GM23338 (cell line): ENCODE results near the gene ERC1. TPM values are rescaled to one million over a fixed set of nuclear protein-coding genes. Genes with fewer than 3 reads are reported as not detected.

Source experiments
- ATAC-seq: fragments of 200-7000 bp; cut with Tn5 transposase; 3 replicates; pipeline ENCODE4 v1.9.1; 2020
- DNase-seq: peaks from one replicate; pipeline ENCODE4 v3.0.0-alpha.2; 2015; ENCODE audit warnings: low spot score
- H2AFZ ChIP-seq: fragments of 200-600 bp; sonication (generic); 2 replicates; pipeline ENCODE4 v1.8.0; 2016; ENCODE audit warnings: antibody characterized with exemption, mild to moderate bottlenecking, moderate library complexity
- H3F3A ChIP-seq: fragments of 200-600 bp; sonication (generic); replicated peaks from 2 replicates; pipeline ENCODE4 v1.8.0; 2017; ENCODE audit warnings: antibody characterized with exemption, mixed run types, low read depth
- H3K27ac ChIP-seq: fragments of 200-600 bp; sonication (generic); 2 replicates; pipeline ENCODE4 v1.6.1; 2016; ENCODE audit warnings: low read depth
- H3K27me3 ChIP-seq: fragments of 200-600 bp; sonication (generic); 2 replicates; pipeline ENCODE4 v1.8.0; 2016; ENCODE audit warnings: mild to moderate bottlenecking, mixed run types, moderate library complexity; ENCODE audit not compliant: insufficient read depth
- H3K36me3 ChIP-seq: fragments of 200-600 bp; sonication (generic); 2 replicates; pipeline ENCODE4 v1.8.0; 2016; ENCODE audit warnings: mild to moderate bottlenecking; ENCODE audit not compliant: insufficient read depth
- H3K4me1 ChIP-seq: fragments of 200-600 bp; sonication (generic); 2 replicates; pipeline ENCODE4 v1.8.0; 2016; ENCODE audit warnings: mild to moderate bottlenecking, moderate library complexity; ENCODE audit not compliant: insufficient read depth
- H3K4me2 ChIP-seq: fragments of 200-600 bp; sonication (generic); 2 replicates; pipeline ENCODE4 v1.7.1; 2017; ENCODE audit warnings: mixed run types
- H3K4me3 ChIP-seq: fragments of 200-600 bp; sonication (generic); 2 replicates; pipeline ENCODE4 v1.6.1; 2016; ENCODE audit warnings: mixed run types
- H3K79me2 ChIP-seq: fragments of 200-600 bp; sonication (generic); replicated peaks from 2 replicates; pipeline ENCODE4 v1.8.0; 2017; ENCODE audit warnings: mild to moderate bottlenecking; ENCODE audit not compliant: insufficient read depth
- H3K9me2 ChIP-seq: fragments of 200-600 bp; sonication (generic); 2 replicates; pipeline ENCODE4 v1.8.0; 2017; ENCODE audit not compliant: insufficient read depth
- H4K20me1 ChIP-seq: fragments of 200-600 bp; sonication (generic); replicated peaks from 2 replicates; pipeline ENCODE4 v1.8.0; 2017; ENCODE audit warnings: mild to moderate bottlenecking; ENCODE audit not compliant: insufficient read depth
- H3K27ac Mint-ChIP-seq: 2 replicates; pipeline ENCODE4 v1.8.0; 2020; ENCODE audit warnings: inconsistent platforms, mild to moderate bottlenecking, moderate library complexity, mixed read lengths
- H3K27me3 Mint-ChIP-seq: 3 replicates; pipeline ENCODE4 v1.8.0; 2022; ENCODE audit warnings: low read depth, mild to moderate bottlenecking, moderate library complexity, mixed read lengths, inconsistent platforms; ENCODE audit not compliant: insufficient read depth, poor library complexity
- H3K36me3 Mint-ChIP-seq: 3 replicates; pipeline ENCODE4 v1.8.0; 2021; ENCODE audit warnings: low read depth, mild to moderate bottlenecking, inconsistent platforms, moderate library complexity, mixed read lengths
- H3K4me1 Mint-ChIP-seq: 3 replicates; pipeline ENCODE4 v1.8.0; 2020; ENCODE audit warnings: mild to moderate bottlenecking, inconsistent platforms, mixed read lengths
- H3K4me3 Mint-ChIP-seq: 3 replicates; pipeline ENCODE4 v1.8.0; 2021; ENCODE audit warnings: moderate library complexity, mild to moderate bottlenecking, inconsistent platforms, mixed read lengths
- H3K9me3 Mint-ChIP-seq: 3 replicates; pipeline ENCODE4 v1.8.0; 2020; ENCODE audit warnings: moderate library complexity, mild to moderate bottlenecking, inconsistent platforms, mixed read lengths
- CREB1 ChIP-seq: fragments of 250-450 bp; sonication (Bioruptor Pico); IDR thresholded peaks from 2 replicates; pipeline ENCODE4 v1.5.0; 2020; ENCODE audit warnings: low read depth, mild to moderate bottlenecking, moderate library complexity
- EZH2 ChIP-seq: fragments of 200-600 bp; sonication (generic); IDR thresholded peaks from one replicate; pipeline ENCODE4 v1.8.0; 2017; ENCODE audit warnings: antibody characterized with exemption, mild to moderate bottlenecking, low read depth; ENCODE audit not compliant: unreplicated experiment
- EZH2phosphoT487 ChIP-seq: fragments of 200-600 bp; sonication (generic); IDR thresholded peaks from one replicate; pipeline ENCODE4 v1.8.1; 2018; ENCODE audit warnings: antibody characterized with exemption; ENCODE audit not compliant: unreplicated experiment
- JUNB ChIP-seq: IDR thresholded peaks from one replicate; pipeline ENCODE4 v1.6.1; 2016; ENCODE audit warnings: antibody characterized with exemption; ENCODE audit not compliant: unreplicated experiment
- NANOG ChIP-seq: IDR thresholded peaks from 2 replicates; pipeline ENCODE4 v1.6.1; 2016; ENCODE audit warnings: antibody characterized with exemption, borderline replicate concordance
- POLR2AphosphoS5 ChIP-seq: IDR thresholded peaks from 2 replicates; pipeline ENCODE4 v1.6.1; 2016; ENCODE audit warnings: antibody characterized with exemption, low read depth
- STAT1 ChIP-seq: IDR thresholded peaks from one replicate; pipeline ENCODE4 v1.6.1; 2016; ENCODE audit warnings: antibody characterized with exemption; ENCODE audit not compliant: unreplicated experiment
- ZNF114 ChIP-seq: fragments of 250-450 bp; sonication (Bioruptor Pico); IDR thresholded peaks from 2 replicates; pipeline ENCODE4 v1.5.0; 2020; ENCODE audit warnings: mild to moderate bottlenecking, moderate library complexity
- ZNF331 ChIP-seq: fragments of 250-450 bp; sonication (Bioruptor Pico); IDR thresholded peaks from 2 replicates; pipeline ENCODE4 v1.5.0; 2020; ENCODE audit warnings: low read depth, mild to moderate bottlenecking, moderate library complexity
- polyA plus RNA-seq: library from polyadenylated mRNA; unstranded; fragments of >200 nt; fragmentation: Nextera tagmentation; extraction: Ambion mirVana; gene quantifications from 2 replicates; pipeline ENCODE4 v1.2.1, GENCODE V29; 2016
- total RNA-seq: library from RNA; depleted of rRNA; stranded (reverse); fragments of >200 nt; shearing (Covaris generic); gene quantifications from 2 replicates; pipeline ENCODE4 v1.2.3, GENCODE V29; 2014
- TF ChIP-seq, protein P1 (sequence below): fragments of 250-450 bp; sonication (Bioruptor Pico); IDR thresholded peaks from 2 replicates; pipeline ENCODE4 v1.5.0; 2020; ENCODE audit warnings: mild to moderate bottlenecking, moderate library complexity
- TF ChIP-seq, protein P2 (sequence below), 2 experiments: fragments of 200-600 bp in 1 of 2; sonication (generic) in 1 of 2; conservative IDR thresholded peaks; 2 replicates each; pipeline versions ENCODE4 v1.5.1 to v1.6.1; 2016 to 2017; ENCODE audit warnings: antibody characterized with exemption in 2 of 2, low read depth in 2 of 2, mild to moderate bottlenecking in 2 of 2, moderate library complexity in 1 of 2
- TF ChIP-seq, protein P3 (sequence below): IDR thresholded peaks from 2 replicates; pipeline ENCODE4 v1.6.1; 2016; ENCODE audit warnings: antibody characterized with exemption
- TF ChIP-seq, protein P4 (sequence below): IDR thresholded peaks from one replicate; pipeline ENCODE4 v1.6.1; 2018; ENCODE audit warnings: antibody characterized with exemption; ENCODE audit not compliant: unreplicated experiment

Gene ERC1
- total and polyA plus RNA-seq, 2 experiments from 2014 or later: 28.1 to 35.3 TPM

DNA sequence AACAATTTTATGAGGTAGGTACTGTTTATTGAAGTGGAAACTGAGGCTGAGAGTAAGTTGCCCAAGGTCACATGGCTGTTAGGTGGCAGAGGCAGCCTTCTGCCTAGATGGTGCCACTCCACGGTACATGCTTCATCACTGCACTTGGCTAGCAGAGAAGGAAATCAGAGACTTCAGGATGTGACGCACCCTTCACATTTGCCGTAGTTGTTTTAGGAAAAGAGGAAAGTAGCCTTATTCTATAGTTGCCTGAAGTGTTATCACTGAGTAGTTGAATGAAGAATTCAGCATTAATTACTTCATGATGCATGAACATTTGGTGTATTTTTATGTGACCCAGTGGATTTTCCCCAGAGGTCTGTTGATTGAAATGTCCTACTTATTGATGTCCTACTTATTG lies 55.7 kb downstream of the ERC1 start:
- TF ChIP-seq, protein P1, sequence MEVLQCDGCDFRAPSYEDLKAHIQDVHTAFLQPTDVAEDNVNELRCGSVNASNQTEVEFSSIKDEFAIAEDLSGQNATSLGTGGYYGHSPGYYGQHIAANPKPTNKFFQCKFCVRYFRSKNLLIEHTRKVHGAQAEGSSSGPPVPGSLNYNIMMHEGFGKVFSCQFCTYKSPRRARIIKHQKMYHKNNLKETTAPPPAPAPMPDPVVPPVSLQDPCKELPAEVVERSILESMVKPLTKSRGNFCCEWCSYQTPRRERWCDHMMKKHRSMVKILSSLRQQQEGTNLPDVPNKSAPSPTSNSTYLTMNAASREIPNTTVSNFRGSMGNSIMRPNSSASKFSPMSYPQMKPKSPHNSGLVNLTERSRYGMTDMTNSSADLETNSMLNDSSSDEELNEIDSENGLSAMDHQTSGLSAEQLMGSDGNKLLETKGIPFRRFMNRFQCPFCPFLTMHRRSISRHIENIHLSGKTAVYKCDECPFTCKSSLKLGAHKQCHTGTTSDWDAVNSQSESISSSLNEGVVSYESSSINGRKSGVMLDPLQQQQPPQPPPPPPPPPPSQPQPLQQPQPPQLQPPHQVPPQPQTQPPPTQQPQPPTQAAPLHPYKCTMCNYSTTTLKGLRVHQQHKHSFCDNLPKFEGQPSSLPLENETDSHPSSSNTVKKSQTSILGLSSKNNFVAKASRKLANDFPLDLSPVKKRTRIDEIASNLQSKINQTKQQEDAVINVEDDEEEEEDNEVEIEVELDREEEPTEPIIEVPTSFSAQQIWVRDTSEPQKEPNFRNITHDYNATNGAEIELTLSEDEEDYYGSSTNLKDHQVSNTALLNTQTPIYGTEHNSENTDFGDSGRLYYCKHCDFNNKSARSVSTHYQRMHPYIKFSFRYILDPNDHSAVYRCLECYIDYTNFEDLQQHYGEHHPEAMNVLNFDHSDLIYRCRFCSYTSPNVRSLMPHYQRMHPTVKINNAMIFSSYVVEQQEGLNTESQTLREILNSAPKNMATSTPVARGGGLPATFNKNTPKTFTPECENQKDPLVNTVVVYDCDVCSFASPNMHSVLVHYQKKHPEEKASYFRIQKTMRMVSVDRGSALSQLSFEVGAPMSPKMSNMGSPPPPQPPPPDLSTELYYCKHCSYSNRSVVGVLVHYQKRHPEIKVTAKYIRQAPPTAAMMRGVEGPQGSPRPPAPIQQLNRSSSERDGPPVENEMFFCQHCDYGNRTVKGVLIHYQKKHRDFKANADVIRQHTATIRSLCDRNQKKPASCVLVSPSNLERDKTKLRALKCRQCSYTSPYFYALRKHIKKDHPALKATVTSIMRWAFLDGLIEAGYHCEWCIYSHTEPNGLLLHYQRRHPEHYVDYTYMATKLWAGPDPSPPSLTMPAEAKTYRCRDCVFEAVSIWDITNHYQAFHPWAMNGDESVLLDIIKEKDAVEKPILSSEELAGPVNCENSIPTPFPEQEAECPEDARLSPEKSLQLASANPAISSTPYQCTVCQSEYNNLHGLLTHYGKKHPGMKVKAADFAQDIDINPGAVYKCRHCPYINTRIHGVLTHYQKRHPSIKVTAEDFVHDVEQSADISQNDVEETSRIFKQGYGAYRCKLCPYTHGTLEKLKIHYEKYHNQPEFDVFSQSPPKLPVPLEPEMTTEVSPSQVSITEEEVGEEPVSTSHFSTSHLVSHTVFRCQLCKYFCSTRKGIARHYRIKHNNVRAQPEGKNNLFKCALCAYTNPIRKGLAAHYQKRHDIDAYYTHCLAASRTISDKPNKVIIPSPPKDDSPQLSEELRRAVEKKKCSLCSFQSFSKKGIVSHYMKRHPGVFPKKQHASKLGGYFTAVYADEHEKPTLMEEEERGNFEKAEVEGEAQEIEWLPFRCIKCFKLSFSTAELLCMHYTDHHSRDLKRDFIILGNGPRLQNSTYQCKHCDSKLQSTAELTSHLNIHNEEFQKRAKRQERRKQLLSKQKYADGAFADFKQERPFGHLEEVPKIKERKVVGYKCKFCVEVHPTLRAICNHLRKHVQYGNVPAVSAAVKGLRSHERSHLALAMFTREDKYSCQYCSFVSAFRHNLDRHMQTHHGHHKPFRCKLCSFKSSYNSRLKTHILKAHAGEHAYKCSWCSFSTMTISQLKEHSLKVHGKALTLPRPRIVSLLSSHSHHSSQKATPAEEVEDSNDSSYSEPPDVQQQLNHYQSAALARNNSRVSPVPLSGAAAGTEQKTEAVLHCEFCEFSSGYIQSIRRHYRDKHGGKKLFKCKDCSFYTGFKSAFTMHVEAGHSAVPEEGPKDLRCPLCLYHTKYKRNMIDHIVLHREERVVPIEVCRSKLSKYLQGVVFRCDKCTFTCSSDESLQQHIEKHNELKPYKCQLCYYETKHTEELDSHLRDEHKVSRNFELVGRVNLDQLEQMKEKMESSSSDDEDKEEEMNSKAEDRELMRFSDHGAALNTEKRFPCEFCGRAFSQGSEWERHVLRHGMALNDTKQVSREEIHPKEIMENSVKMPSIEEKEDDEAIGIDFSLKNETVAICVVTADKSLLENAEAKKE (CRISPR knock-in tag): no peak
- TF ChIP-seq, protein P2, sequence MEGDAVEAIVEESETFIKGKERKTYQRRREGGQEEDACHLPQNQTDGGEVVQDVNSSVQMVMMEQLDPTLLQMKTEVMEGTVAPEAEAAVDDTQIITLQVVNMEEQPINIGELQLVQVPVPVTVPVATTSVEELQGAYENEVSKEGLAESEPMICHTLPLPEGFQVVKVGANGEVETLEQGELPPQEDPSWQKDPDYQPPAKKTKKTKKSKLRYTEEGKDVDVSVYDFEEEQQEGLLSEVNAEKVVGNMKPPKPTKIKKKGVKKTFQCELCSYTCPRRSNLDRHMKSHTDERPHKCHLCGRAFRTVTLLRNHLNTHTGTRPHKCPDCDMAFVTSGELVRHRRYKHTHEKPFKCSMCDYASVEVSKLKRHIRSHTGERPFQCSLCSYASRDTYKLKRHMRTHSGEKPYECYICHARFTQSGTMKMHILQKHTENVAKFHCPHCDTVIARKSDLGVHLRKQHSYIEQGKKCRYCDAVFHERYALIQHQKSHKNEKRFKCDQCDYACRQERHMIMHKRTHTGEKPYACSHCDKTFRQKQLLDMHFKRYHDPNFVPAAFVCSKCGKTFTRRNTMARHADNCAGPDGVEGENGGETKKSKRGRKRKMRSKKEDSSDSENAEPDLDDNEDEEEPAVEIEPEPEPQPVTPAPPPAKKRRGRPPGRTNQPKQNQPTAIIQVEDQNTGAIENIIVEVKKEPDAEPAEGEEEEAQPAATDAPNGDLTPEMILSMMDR (conservative IDR thresholded peaks at IDR 0.05; ENCODE audit: low read depth in 2 of 2): no peak
- TF ChIP-seq EZH2 (no peak), ZNF331 (CRISPR knock-in tag) (no peak), POLR2AphosphoS5 (no peak), ZNF114 (CRISPR knock-in tag) (no peak), JUNB (no peak), NANOG (no peak), CREB1 (no peak), EZH2phosphoT487 (no peak), STAT1 (no peak)
- TF ChIP-seq, protein P3, sequence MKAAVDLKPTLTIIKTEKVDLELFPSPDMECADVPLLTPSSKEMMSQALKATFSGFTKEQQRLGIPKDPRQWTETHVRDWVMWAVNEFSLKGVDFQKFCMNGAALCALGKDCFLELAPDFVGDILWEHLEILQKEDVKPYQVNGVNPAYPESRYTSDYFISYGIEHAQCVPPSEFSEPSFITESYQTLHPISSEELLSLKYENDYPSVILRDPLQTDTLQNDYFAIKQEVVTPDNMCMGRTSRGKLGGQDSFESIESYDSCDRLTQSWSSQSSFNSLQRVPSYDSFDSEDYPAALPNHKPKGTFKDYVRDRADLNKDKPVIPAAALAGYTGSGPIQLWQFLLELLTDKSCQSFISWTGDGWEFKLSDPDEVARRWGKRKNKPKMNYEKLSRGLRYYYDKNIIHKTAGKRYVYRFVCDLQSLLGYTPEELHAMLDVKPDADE: no peak
- TF ChIP-seq, protein P4, sequence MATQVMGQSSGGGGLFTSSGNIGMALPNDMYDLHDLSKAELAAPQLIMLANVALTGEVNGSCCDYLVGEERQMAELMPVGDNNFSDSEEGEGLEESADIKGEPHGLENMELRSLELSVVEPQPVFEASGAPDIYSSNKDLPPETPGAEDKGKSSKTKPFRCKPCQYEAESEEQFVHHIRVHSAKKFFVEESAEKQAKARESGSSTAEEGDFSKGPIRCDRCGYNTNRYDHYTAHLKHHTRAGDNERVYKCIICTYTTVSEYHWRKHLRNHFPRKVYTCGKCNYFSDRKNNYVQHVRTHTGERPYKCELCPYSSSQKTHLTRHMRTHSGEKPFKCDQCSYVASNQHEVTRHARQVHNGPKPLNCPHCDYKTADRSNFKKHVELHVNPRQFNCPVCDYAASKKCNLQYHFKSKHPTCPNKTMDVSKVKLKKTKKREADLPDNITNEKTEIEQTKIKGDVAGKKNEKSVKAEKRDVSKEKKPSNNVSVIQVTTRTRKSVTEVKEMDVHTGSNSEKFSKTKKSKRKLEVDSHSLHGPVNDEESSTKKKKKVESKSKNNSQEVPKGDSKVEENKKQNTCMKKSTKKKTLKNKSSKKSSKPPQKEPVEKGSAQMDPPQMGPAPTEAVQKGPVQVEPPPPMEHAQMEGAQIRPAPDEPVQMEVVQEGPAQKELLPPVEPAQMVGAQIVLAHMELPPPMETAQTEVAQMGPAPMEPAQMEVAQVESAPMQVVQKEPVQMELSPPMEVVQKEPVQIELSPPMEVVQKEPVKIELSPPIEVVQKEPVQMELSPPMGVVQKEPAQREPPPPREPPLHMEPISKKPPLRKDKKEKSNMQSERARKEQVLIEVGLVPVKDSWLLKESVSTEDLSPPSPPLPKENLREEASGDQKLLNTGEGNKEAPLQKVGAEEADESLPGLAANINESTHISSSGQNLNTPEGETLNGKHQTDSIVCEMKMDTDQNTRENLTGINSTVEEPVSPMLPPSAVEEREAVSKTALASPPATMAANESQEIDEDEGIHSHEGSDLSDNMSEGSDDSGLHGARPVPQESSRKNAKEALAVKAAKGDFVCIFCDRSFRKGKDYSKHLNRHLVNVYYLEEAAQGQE: no peak
- no peak overlapping the region for H3K27ac Mint-ChIP-seq
- H3K27me3 Mint-ChIP-seq: peaks cover 2% of the 10 kb centered on the region
- Histone ChIP-seq H4K20me1 (peaks cover 3% of the 10 kb centered on the region; the same call in 1 of the 2 replicates), H3K27ac (no peak overlapping the region), H2AFZ (no peak overlapping the region), H3K36me3 (no peaks in the 10 kb centered on the region), H3K4me3 (no peak overlapping the region), H3K9me2 (no peaks in the 10 kb centered on the region), H3K27me3 (no peaks in the 10 kb centered on the region), H3K4me1 (peaks cover 48% of the 10 kb centered on the region), H3K4me2 (no peak overlapping the region), H3K79me2 (peaks cover 81% of the 10 kb centered on the region), H3F3A (no peaks in the 10 kb centered on the region)
- no peak overlapping the region for H3K4me3 Mint-ChIP-seq
- ATAC-seq (no peak), DNase-seq (no peak)
- no peaks in the 10 kb centered on the region for H3K36me3 Mint-ChIP-seq
- no peaks in the 10 kb centered on the region for H3K9me3 Mint-ChIP-seq
- peaks cover 42% of the 10 kb centered on the region for H3K4me1 Mint-ChIP-seq
